Mammary epithelial cell (primary cell): ENCODE measurements around the gene FAM241A.

Experiments used
- CTCF ChIP-seq, 2 donors: IDR thresholded peaks in 1 of 2; conservative IDR thresholded peaks in 1 of 2; 2 replicates each; pipeline ENCODE4 v1.5.1; 2011 to 2012; ENCODE audit warnings: inconsistent platforms in 2 of 2, low read length in 2 of 2, mild to moderate bottlenecking in 2 of 2, control low read depth in 1 of 2, low read depth in 1 of 2; ENCODE audit not compliant: insufficient read depth in 1 of 2; ENCODE audit errors: extremely low read depth in 1 of 2
- EZH2 ChIP-seq: IDR thresholded peaks from 2 replicates; pipeline ENCODE4 v1.6.1; 2012; ENCODE audit warnings: low read length, inconsistent platforms, borderline replicate concordance

DNA sequence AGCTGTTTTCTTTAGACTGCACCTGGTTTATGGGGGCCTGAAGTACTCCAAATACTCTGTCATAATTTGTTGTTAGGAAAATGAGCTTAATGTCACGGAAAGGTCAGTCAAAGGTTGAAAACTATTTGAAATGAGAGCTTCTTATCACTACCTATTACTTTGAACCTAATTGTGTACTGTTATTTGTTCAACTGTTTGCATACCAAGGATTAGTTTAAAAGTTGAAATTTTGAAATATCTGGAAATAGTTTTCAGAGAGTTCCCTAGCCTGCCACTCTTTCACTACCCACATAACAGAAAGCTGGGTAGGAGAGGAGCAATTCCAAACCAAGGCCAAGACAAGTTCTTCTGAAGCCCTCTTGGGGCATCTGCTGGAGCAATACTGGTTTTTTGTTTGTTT is 58.3 kb downstream of the FAM241A start:
- TF ChIP-seq CTCF (conservative IDR thresholded peaks at IDR 0.05 in 1 of 2, IDR thresholded peaks at IDR 0.05 in 1 of 2; ENCODE audit: extremely low read depth in 1 of 2, insufficient read depth in 1 of 2, low read depth in 1 of 2, low read length in 2 of 2): no peak
- TF ChIP-seq EZH2: no peak
